HG02884 (cell line): ENCODE results near the gene UGT8.
A peak's percentile ranks its signal among the peaks of the same experiment; 100 is the strongest.
"Not testable (repeated sequence)": the region's sequence is repeated elsewhere in the genome, so short reads cannot be mapped to it uniquely, and the experiment has no call there.

Experiments used
- ATAC-seq: cut with Tn5 transposase; IDR thresholded peaks from one replicate; pipeline ENCODE4 v1.9.1; 2021; ENCODE audit warnings: mild to moderate bottlenecking, moderate library complexity; ENCODE audit not compliant: unreplicated experiment

The UGT8 gene

GRCh38 chr4:114603497-114603896 lies 4.9 kb downstream of the UGT8 start:
- ATAC-seq: peak; percentile 85

- ATAC-seq: no peak
Observed at GRCh38 chr4:114606245-114606644, 7.6 kb downstream of the UGT8 start.

DNA sequence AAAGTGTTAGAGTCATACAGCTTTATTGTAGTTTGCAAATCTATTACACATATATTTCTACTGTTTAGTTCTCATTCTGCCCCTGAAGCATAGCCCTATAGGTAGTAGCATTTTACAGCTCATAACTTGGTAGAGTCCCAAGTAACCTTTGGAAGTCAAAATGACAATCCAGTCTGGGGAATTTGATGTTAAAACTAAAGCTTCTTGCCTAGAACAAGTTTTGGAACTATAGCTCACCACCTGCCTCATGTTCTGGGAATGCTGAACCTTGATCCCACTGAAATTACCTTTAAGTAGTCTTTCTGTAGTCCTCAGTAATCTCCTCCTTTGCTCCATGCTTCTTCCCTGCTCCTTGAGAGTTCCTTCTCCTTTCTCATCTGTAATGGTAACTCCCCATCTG lies 8.4 kb downstream of the UGT8 start:
- ATAC-seq: no peak

DNA sequence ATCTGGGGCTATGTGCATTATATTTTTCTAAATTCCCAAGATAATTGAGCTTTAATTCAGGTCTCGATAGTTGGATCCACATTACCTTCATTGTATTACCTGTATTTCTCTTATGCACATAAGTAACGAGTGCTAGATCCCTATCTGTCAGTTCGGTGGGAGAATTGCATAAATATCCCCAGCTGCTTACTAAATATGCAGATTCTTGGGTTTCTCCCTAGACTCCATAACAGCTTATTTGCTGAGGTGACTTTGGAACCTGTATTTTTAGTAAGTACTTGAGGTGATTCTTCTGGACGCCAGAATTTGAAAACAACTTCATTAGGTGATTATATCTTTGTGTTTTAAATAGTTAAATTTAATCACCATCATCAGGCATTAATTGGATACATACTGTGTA lies 15.0 kb downstream of the UGT8 start:
- ATAC-seq: no peak

- ATAC-seq: no peak
Observed at GRCh38 chr4:114615435-114615834, 16.8 kb downstream of the UGT8 start.

DNA sequence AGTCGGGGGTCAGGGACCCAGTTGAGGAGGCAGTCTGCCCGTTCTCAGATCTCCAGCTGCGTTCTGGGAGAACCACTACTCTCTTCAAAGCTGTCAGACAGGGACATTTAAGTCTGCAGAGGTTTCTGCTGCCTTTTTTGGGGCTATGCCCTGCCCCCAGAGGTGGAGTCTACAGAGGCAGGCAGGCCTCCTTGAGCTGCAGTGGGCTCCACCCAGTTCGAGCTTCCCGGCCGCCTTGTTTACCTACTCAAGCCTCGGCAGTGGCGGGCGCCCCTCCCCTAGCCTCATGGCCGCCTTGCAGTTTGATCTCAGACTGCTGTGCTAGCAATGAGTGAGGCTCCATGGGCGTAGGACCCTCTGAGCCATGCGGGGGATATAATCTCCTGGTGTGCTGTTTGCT lies 17.4 kb downstream of the UGT8 start:
- not testable (repeated sequence) for ATAC-seq

GRCh38 chr4:114626196-114626595 lies 27.6 kb downstream of the UGT8 start:
- ATAC-seq: no peak

GRCh38 chr4:114636192-114636935 lies 37.8 kb downstream of the UGT8 start:
- no peak for ATAC-seq

- ATAC-seq: no peak
Observed at GRCh38 chr4:114642173-114642780, 43.7 kb downstream of the UGT8 start.

DNA sequence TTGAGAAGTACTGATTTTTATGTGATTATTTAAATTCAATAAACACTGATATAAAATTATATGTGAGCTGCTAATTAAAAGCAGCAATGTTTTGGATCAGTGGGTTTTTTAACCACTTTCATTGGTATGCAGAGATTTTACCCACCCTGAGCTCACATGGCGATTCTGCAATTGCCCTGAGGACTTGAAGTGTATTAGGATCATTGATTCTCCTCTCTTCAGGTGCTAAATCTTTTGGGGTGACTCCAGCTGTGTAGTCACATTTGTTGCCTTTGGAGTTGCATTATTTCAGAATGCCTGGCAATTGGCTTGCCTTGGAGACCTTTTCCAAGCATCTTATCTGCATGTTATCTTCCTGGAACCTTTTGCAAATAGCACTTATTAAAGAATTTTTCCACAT lies 51.3 kb downstream of the UGT8 start:
- ATAC-seq: no peak

GRCh38 chr4:114653675-114654074 lies 55.1 kb downstream of the UGT8 start:
- no peak for ATAC-seq

GRCh38 chr4:114654592-114654991 lies 56.0 kb downstream of the UGT8 start:
- ATAC-seq: no peak

GRCh38 chr4:114658179-114658578 lies 59.6 kb downstream of the UGT8 start:
- no peak for ATAC-seq

DNA sequence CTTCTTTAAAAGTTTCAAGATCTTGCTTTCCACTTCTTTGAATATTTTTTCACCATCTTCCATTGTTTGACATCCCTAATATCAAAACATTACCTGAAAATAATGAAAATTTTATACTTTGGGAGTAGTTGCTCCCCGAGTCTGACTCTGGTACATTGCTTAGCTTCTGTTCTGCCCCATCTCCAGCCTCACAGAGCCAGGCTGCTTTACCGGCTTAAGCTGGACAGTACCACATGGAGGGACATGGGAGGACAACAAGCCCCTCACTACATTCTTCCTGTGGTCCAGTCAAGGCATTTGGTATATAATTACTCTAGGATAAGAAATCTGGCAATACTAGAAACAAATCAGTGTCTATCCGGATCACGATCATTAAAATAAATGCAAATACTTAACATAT lies 60.2 kb downstream of the UGT8 start:
- ATAC-seq: no peak

- ATAC-seq: peak; percentile 98
Observed at GRCh38 chr4:114659386-114660008, 60.9 kb downstream of the UGT8 start.

DNA sequence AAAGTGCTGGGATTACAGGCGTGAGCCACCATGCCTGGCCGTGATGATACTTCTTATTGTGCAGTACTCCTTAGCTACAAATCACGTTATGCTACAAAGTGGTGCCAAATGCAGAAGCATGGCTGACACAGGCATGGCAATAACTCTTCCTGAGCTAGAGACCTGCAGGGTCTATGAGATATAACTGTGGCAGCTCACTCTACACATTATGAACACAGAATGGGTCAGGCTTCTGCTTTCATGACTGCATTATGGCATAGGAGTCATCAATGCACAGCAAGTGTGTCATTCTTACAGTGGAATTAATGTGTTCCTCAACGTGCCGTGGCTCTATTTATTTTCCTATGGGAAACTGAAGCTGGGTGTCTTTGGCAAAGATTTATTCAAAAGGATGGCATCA lies 64.5 kb downstream of the UGT8 start:
- ATAC-seq: no peak

DNA sequence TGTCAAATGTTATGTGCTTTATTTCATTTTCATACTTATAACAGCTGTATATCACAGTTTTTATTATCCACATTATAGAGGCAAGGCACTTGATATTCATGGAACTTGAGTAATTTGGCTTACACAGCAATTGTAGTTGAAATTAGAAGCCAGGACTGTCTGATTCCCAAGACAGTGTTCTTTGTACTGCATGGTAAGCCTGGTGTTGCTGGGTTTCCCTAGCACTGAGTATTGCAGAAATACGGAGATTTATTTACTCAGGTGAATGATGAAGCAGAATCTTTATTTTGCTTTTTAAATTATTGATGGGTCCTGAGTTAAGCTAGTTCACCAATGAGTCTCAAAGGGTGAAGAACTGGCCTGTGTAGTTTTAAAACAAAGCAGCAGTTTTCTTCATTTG lies 70.0 kb downstream of the UGT8 start:
- no peak for ATAC-seq

- ATAC-seq: peak; percentile 78
Observed at GRCh38 chr4:114670733-114671132, 72.1 kb downstream of the UGT8 start.

DNA sequence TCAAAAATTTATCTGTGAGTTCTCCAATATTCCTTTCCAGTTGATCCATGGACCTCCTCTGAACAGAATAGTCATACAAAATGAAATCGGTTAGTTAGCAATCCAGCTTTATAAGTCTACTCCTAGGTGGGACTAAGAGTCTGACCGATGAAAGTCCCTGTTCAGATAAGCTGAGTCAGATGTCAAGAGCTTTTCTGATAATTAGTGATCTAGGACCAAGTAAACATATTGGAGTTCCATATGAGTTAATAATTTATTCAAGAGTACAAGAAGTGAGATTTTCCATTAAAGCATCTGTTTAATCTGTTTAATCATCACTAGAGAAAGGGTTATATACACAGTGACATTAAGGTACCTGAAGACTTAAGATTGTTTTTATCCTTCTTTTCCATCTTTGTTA lies 74.7 kb downstream of the UGT8 start:
- no peak for ATAC-seq

- no peak for ATAC-seq
Observed at GRCh38 chr4:114674080-114674479, 75.5 kb downstream of the UGT8 start.

DNA sequence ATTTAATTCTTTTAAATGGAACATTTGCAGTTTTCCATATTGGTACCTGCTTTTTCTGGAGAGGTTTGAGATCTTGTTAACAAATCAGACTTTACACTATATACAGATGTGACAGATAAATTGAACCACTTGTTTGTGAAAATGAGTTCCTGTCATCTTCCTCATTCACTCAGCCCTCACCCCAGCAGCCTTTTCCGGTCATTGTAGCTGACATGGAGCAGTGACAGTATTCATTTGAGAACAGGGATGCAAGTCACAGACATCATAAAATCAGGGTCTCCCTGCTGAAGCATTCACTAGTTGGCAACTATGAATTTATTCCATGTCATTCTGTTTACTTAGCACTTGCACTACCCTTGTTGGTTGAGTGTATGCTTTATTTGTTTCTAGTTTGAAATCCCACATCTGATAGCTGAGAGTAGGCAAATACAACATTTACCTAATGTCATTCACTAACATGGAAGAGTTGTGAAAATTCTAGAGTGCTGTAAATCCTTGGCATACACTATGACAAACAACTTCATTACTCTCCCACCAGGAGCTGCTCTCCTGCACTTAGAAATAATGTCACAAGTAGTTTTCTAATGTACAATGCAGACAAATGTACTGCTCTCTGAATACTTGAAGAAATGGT lies 78.9 kb downstream of the UGT8 start:
- no peak for ATAC-seq

GRCh38 chr4:114684462-114684861 lies 85.9 kb downstream of the UGT8 start:
- ATAC-seq: no peak
